Measurements from ENCODE around the gene TMPRSS11D. TPM values are rescaled to one million over a fixed set of nuclear protein-coding genes. Genes with fewer than 3 reads are reported as not detected.

TMPRSS11D gene
- total RNA-seq, 1 donor from 2014 or later, result not detected

GRCh38 chr4:67874986-67875385 lies 8.8 kb downstream of the TMPRSS11D start:
- Histone ChIP-seq H3K9me3 (ENCODE audit: control insufficient read depth in 3 of 3, low read length in 3 of 3) (no peaks in the 10 kb centered on the region), H3K36me3 (ENCODE audit: control insufficient read depth in 3 of 3, insufficient read depth in 3 of 3, low read length in 3 of 3) (no peaks in the 10 kb centered on the region), H3K4me3 (ENCODE audit: low read length in 3 of 3) (no peak overlapping the region), H3K27me3 (ENCODE audit: control insufficient read depth in 3 of 3, insufficient read depth in 3 of 3, low read length in 3 of 3) (no peaks in the 10 kb centered on the region), H3K4me1 (ENCODE audit: control insufficient read depth in 3 of 3, insufficient read depth in 3 of 3, low read length in 3 of 3) (no peaks in the 10 kb centered on the region), H3K9ac (ENCODE audit: low read depth in 1 of 3, low read length in 3 of 3) (no peak overlapping the region), H3K27ac (ENCODE audit: low read depth, low read length) (no peak overlapping the region)

GRCh38 chr4:67873116-67873515 lies 10.7 kb downstream of the TMPRSS11D start:
- no peak overlapping the region for H3K9ac ChIP-seq (ENCODE audit: low read depth in 1 of 3, low read length in 3 of 3)
- H3K4me1 ChIP-seq (ENCODE audit: control insufficient read depth in 3 of 3, insufficient read depth in 3 of 3, low read length in 3 of 3), result no peaks in the 10 kb centered on the region
- H3K27ac ChIP-seq (ENCODE audit: low read depth, low read length), result no peak overlapping the region
- H3K4me3 ChIP-seq (ENCODE audit: low read length in 3 of 3), result no peak overlapping the region
- no peaks in the 10 kb centered on the region for H3K9me3 ChIP-seq (ENCODE audit: control insufficient read depth in 3 of 3, low read length in 3 of 3)
- no peaks in the 10 kb centered on the region for H3K36me3 ChIP-seq (ENCODE audit: control insufficient read depth in 3 of 3, insufficient read depth in 3 of 3, low read length in 3 of 3)
- H3K27me3 ChIP-seq (ENCODE audit: control insufficient read depth in 3 of 3, insufficient read depth in 3 of 3, low read length in 3 of 3), result no peaks in the 10 kb centered on the region

GRCh38 chr4:67871867-67872266 lies 11.9 kb downstream of the TMPRSS11D start:
- Histone ChIP-seq H3K4me3 (ENCODE audit: low read length in 3 of 3) (no peak overlapping the region), H3K27ac (ENCODE audit: low read depth, low read length) (no peak overlapping the region), H3K9me3 (ENCODE audit: control insufficient read depth in 3 of 3, low read length in 3 of 3) (no peaks in the 10 kb centered on the region), H3K9ac (ENCODE audit: low read depth in 1 of 3, low read length in 3 of 3) (no peak overlapping the region), H3K36me3 (ENCODE audit: control insufficient read depth in 3 of 3, insufficient read depth in 3 of 3, low read length in 3 of 3) (no peaks in the 10 kb centered on the region), H3K4me1 (ENCODE audit: control insufficient read depth in 3 of 3, insufficient read depth in 3 of 3, low read length in 3 of 3) (no peaks in the 10 kb centered on the region), H3K27me3 (ENCODE audit: control insufficient read depth in 3 of 3, insufficient read depth in 3 of 3, low read length in 3 of 3) (no peaks in the 10 kb centered on the region)

- no peaks in the 10 kb centered on the region for H3K27me3 ChIP-seq (ENCODE audit: control insufficient read depth in 3 of 3, insufficient read depth in 3 of 3, low read length in 3 of 3)
- H3K9ac ChIP-seq (ENCODE audit: low read depth in 1 of 3, low read length in 3 of 3), result no peak overlapping the region
- no peak overlapping the region for H3K4me3 ChIP-seq (ENCODE audit: low read length in 3 of 3)
- H3K27ac ChIP-seq (ENCODE audit: low read depth, low read length), result no peak overlapping the region
- H3K9me3 ChIP-seq (ENCODE audit: control insufficient read depth in 3 of 3, low read length in 3 of 3), result no peaks in the 10 kb centered on the region
- no peaks in the 10 kb centered on the region for H3K4me1 ChIP-seq (ENCODE audit: control insufficient read depth in 3 of 3, insufficient read depth in 3 of 3, low read length in 3 of 3)
- H3K36me3 ChIP-seq (ENCODE audit: control insufficient read depth in 3 of 3, insufficient read depth in 3 of 3, low read length in 3 of 3), result no peaks in the 10 kb centered on the region
Measured at GRCh38 chr4:67869580-67870190, 14.1 kb downstream of the TMPRSS11D start.

- no peaks in the 10 kb centered on the region for H3K36me3 ChIP-seq (ENCODE audit: control insufficient read depth in 3 of 3, insufficient read depth in 3 of 3, low read length in 3 of 3)
- no peak overlapping the region for H3K27ac ChIP-seq (ENCODE audit: low read depth, low read length)
- H3K27me3 ChIP-seq (ENCODE audit: control insufficient read depth in 3 of 3, insufficient read depth in 3 of 3, low read length in 3 of 3), result no peaks in the 10 kb centered on the region
- H3K9me3 ChIP-seq (ENCODE audit: control insufficient read depth in 3 of 3, low read length in 3 of 3), result no peaks in the 10 kb centered on the region
- no peaks in the 10 kb centered on the region for H3K4me1 ChIP-seq (ENCODE audit: control insufficient read depth in 3 of 3, insufficient read depth in 3 of 3, low read length in 3 of 3)
- H3K4me3 ChIP-seq (ENCODE audit: low read length in 3 of 3), result no peak overlapping the region
- no peak overlapping the region for H3K9ac ChIP-seq (ENCODE audit: low read depth in 1 of 3, low read length in 3 of 3)
Measured at GRCh38 chr4:67861513-67861912, 22.3 kb downstream of the TMPRSS11D start.

- no peak overlapping the region for H3K9ac ChIP-seq (ENCODE audit: low read depth in 1 of 3, low read length in 3 of 3)
- H3K9me3 ChIP-seq (ENCODE audit: control insufficient read depth in 3 of 3, low read length in 3 of 3), result no peaks in the 10 kb centered on the region
- no peak overlapping the region for H3K4me3 ChIP-seq (ENCODE audit: low read length in 3 of 3)
- no peak overlapping the region for H3K27ac ChIP-seq (ENCODE audit: low read depth, low read length)
- H3K36me3 ChIP-seq (ENCODE audit: control insufficient read depth in 3 of 3, insufficient read depth in 3 of 3, low read length in 3 of 3), result no peaks in the 10 kb centered on the region
- no peaks in the 10 kb centered on the region for H3K4me1 ChIP-seq (ENCODE audit: control insufficient read depth in 3 of 3, insufficient read depth in 3 of 3, low read length in 3 of 3)
- no peaks in the 10 kb centered on the region for H3K27me3 ChIP-seq (ENCODE audit: control insufficient read depth in 3 of 3, insufficient read depth in 3 of 3, low read length in 3 of 3)
Measured at GRCh38 chr4:67853336-67853735, 30.5 kb downstream of the TMPRSS11D start.

GRCh38 chr4:67820903-67821302 lies 62.9 kb downstream of the TMPRSS11D start:
- no peak overlapping the region for H3K9ac ChIP-seq (ENCODE audit: low read depth in 1 of 3, low read length in 3 of 3)
- no peak overlapping the region for H3K4me3 ChIP-seq (ENCODE audit: low read length in 3 of 3)
- H3K9me3 ChIP-seq (ENCODE audit: control insufficient read depth in 3 of 3, low read length in 3 of 3), result no peaks in the 10 kb centered on the region
- H3K36me3 ChIP-seq (ENCODE audit: control insufficient read depth in 3 of 3, insufficient read depth in 3 of 3, low read length in 3 of 3), result no peaks in the 10 kb centered on the region
- no peaks in the 10 kb centered on the region for H3K27me3 ChIP-seq (ENCODE audit: control insufficient read depth in 3 of 3, insufficient read depth in 3 of 3, low read length in 3 of 3)
- no peak overlapping the region for H3K27ac ChIP-seq (ENCODE audit: low read depth, low read length)
- no peaks in the 10 kb centered on the region for H3K4me1 ChIP-seq (ENCODE audit: control insufficient read depth in 3 of 3, insufficient read depth in 3 of 3, low read length in 3 of 3)

- H3K27ac ChIP-seq (ENCODE audit: low read depth, low read length), result no peak overlapping the region
Measured at GRCh38 chr4:67810011-67810410, 73.8 kb downstream of the TMPRSS11D start.

GRCh38 chr4:67809502-67809901 lies 74.3 kb downstream of the TMPRSS11D start:
- H3K4me3 ChIP-seq (ENCODE audit: low read length in 3 of 3), result no peak overlapping the region
- no peaks in the 10 kb centered on the region for H3K4me1 ChIP-seq (ENCODE audit: control insufficient read depth in 3 of 3, insufficient read depth in 3 of 3, low read length in 3 of 3)
- H3K27me3 ChIP-seq (ENCODE audit: control insufficient read depth in 3 of 3, insufficient read depth in 3 of 3, low read length in 3 of 3), result no peaks in the 10 kb centered on the region

More at GRCh38 chr4:67810011-67810410, 73.8 kb downstream of the TMPRSS11D start:
- Histone ChIP-seq H3K4me1 (ENCODE audit: control insufficient read depth in 3 of 3, insufficient read depth in 3 of 3, low read length in 3 of 3) (no peaks in the 10 kb centered on the region), H3K9me3 (ENCODE audit: control insufficient read depth in 3 of 3, low read length in 3 of 3) (no peaks in the 10 kb centered on the region), H3K36me3 (ENCODE audit: control insufficient read depth in 3 of 3, insufficient read depth in 3 of 3, low read length in 3 of 3) (no peaks in the 10 kb centered on the region), H3K9ac (ENCODE audit: low read depth in 1 of 3, low read length in 3 of 3) (no peak overlapping the region), H3K27me3 (ENCODE audit: control insufficient read depth in 3 of 3, insufficient read depth in 3 of 3, low read length in 3 of 3) (no peaks in the 10 kb centered on the region), H3K4me3 (ENCODE audit: low read length in 3 of 3) (no peak overlapping the region)

GRCh38 chr4:67796810-67797209 lies 87.0 kb downstream of the TMPRSS11D start:
- no peaks in the 10 kb centered on the region for H3K4me1 ChIP-seq (ENCODE audit: control insufficient read depth in 3 of 3, insufficient read depth in 3 of 3, low read length in 3 of 3)
- no peak overlapping the region for H3K9ac ChIP-seq (ENCODE audit: low read depth in 1 of 3, low read length in 3 of 3)
- H3K9me3 ChIP-seq (ENCODE audit: control insufficient read depth in 3 of 3, low read length in 3 of 3), result no peaks in the 10 kb centered on the region
- no peaks in the 10 kb centered on the region for H3K36me3 ChIP-seq (ENCODE audit: control insufficient read depth in 3 of 3, insufficient read depth in 3 of 3, low read length in 3 of 3)
- H3K4me3 ChIP-seq (ENCODE audit: low read length in 3 of 3), result no peak overlapping the region
- no peak overlapping the region for H3K27ac ChIP-seq (ENCODE audit: low read depth, low read length)
- H3K27me3 ChIP-seq (ENCODE audit: control insufficient read depth in 3 of 3, insufficient read depth in 3 of 3, low read length in 3 of 3), result no peaks in the 10 kb centered on the region

More at GRCh38 chr4:67809502-67809901, 74.3 kb downstream of the TMPRSS11D start:
- no peaks in the 10 kb centered on the region for H3K9me3 ChIP-seq (ENCODE audit: control insufficient read depth in 3 of 3, low read length in 3 of 3)
- no peaks in the 10 kb centered on the region for H3K36me3 ChIP-seq (ENCODE audit: control insufficient read depth in 3 of 3, insufficient read depth in 3 of 3, low read length in 3 of 3)
- no peak overlapping the region for H3K9ac ChIP-seq (ENCODE audit: low read depth in 1 of 3, low read length in 3 of 3)
- no peak overlapping the region for H3K27ac ChIP-seq (ENCODE audit: low read depth, low read length)
